GM18870 (cell line): ENCODE results near the gene FTCDNL1.

Experiments
- ATAC-seq: cut with Tn5 transposase; IDR thresholded peaks from one replicate; pipeline ENCODE4 v1.9.1; 2021; ENCODE audit warnings: moderate library complexity; ENCODE audit not compliant: unreplicated experiment

The FTCDNL1 gene

DNA sequence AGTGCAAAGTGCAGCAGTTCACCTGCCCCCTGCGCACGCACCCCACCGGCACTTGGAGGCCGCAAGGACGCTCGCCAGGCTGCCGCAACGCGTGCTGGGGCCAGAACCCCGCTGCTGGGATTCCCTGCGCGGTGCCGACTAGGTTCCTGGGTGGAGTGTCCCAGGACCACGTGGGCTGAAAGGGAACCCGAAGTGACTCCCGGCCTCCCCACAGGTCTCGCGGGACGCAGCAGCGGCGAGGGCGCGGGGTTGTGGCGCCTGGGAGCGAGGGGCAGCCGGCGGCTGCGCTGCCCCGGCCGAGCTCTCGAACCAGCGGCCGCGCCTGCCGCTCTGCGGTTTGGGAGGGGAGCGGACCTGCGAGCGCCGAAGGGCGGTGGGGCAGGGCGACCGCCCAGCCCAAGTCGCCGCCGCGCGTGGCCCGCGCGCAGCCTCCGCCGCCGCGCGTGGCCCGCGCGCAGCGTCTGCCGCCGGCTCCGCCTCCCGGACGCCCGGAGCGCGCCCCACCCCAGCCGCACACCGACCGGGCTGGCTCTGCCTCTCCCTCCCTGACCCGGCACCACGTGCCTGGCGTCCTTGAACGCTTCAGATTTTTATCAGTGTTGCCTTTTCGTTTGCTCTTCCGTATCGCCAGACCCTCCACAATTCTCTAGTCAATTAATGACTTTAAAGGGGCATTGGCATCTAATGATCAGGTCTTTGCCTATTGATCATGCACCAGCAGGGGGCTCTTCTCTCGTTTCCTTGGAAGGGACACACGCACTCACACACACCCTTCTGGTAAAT, at the start of gene FTCDNL1:
Gene FTCDNL1, minus strand, starts transcription at position 475 of the 783 bp plus-strand sequence. CDS start 2,230 bp downstream, outside the sequence.
- peak; percentile 87 for ATAC-seq

DNA sequence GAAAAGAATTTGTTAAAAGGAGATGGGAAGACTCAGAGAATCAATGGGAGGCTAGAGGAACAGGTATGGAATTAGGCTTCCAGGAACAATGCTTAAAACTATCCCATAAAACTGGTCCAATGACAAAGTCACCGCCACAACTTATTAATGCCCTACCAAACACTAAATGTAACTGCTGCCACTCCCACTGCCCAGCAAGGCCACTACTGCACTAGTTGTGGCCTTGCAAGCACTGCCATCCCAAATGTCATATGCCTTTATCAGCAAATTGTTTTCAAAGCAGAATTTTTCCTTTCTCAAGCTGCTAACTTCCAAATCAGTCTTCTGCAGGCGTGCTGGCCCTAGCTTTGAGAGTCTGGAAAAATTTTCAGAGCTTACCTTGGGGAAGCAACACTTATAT, 45.6 kb upstream of the FTCDNL1 start:
- no peak for ATAC-seq

DNA sequence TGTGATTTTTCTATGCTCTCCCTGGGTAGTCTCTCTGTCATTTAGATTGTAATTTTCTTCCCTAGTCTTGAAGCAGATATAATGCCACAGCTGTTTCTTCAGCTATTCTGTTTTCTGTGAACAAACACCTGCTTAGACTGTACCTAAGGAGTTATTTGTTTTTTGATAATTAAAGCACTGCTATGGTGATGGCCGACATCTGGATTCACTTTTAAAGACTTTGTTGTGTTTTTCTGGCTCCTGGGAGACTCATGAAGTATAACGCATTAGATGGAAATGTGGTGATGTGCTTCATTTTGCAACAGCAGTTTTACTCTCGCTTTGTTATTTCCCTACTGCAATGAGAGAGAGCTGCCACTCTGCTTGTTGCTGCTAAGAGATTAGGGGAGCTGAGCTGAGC, 44.4 kb upstream of the FTCDNL1 start:
- no peak for ATAC-seq

DNA sequence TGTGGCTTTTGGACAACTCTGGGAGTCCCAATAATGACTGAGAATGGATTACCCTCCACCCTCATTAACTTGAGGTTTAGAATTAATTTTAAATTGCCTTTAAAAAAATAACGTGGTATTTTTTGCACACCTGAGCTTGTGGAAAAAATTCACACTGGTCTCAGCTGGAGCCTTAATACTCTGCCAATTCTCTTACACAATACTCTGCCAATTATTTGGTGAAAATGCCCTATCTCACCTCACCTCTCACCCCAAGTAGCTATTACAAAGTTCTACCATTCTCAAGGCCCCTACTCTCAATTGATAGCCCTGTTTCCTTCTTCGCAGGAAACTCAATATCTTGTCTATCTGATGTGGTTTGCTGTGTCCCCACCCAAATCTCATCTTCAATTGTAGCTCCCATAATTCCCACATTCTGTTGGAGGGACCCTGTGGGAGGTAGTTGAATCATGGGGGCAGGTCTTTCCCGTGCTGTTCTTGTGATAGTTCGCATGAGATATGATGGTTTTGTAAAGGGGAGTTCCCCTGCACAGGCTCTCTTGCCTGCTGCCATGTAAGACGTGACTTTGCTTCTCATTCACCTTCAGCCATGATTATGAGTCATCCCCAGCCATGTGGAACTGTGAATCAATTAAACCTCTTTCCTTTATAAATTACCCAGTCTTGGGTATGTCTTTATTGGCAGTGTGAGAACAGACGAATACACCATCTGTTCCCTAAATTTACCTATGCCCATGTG, 32.7 kb upstream of the FTCDNL1 start:
- no peak for ATAC-seq

DNA sequence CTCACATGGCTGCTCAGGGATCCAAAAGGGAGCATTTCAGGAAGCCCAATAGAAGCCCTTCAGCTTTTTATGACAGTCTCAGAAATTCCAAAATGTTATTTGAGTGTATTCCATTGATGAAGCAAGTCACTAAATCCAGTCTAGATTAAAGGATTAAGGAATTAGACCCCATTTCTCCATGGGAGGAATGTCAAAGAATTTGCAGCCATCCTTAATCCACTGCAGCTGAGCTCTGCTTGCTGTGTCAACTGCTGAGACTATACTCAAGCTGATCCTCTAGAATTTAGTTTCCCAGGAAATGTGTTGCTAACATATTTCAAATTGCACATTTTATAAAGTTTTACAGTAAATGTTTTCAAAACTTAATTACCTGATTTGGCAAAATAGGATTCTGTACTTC, 31.7 kb upstream of the FTCDNL1 start:
- no peak for ATAC-seq

DNA sequence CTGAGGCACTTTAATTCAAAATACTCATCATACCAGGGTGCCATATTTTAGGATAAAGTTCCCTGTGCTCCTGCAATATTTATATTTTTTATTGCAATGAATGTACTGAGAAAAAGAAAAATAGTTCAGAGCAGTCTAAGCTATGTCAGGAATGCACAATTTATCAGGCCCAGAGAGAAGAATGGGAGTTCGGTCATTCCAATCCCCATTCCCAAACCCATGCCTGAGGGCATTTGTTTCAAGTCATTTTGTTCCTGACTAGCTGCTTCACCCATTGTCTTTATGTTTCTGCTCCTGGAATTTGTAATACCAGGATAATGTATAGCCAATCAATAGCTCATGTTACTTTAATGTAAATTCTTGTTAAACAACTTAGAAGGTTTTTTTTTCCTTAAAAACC, 24.4 kb upstream of the FTCDNL1 start:
- no peak for ATAC-seq

DNA sequence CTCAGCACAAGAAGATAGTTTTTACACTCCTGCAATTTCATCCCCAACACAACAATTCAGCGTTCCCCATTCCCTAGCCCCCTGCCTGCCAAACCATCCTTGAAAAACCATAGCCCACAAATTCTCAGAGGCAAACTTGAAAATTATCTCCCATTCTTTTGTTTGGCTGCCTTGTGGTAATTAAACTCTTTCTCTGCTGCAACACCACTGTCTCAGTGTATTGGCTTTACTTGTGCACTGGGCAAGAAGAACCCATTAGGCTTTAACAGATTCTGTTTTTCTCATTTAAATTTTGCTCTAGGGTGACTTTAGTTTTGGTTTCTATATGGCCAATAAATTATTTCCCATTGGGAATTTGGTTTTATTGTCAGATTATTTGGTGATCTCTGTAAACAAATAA, 23.2 kb upstream of the FTCDNL1 start:
- no peak for ATAC-seq

DNA sequence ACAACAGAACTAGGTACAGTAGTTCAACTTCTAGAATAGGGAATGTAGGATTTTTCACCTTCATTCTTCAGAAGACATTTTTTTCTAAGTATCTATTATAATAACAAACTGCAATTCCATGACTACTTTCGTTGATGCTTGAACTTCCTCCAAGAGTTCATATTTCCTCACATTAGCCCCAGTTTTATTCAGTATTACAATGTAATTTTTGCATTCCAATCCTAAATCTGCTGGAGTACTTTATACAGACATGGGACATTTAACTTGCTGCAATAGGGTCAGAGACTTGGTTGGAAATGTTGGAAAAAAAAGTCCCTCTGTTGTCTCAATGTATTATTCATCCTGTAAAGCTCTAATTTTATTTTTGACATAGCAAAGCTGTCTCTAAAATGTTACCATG, 19.6 kb upstream of the FTCDNL1 start:
- ATAC-seq, result no peak

DNA sequence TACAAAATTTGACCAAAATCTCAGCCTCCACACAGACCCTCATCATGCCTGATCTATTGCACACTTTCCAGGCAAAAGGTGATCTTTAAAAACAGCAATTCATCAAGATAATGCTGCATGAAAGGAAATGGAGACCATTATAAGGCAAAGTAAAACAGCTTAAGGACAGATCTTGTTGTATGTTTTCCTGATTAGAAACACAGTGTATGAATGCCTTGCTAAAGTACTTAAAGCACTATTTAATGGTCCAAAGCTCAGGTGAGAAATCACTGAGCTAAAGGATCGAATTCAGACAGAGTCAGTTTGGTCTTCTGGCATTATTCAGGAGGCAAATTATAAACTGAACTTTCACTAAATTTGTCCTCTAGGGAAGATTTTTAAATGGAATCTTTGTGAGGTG, 18.7 kb upstream of the FTCDNL1 start:
- no peak for ATAC-seq

DNA sequence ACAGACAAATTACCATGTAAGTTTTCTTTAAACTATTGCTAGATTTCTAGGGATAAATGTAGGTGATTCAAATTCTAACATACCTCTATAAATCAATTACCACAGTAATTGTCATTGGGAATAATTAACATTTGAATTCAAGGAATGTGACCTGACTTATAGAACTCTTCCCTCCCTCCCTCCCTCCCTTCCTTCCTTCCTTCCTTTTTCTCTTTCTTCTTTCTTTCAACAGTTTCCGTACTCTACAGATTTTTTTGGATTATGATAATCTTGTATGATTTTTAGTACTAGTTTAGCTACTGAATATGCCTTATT, 18.2 kb upstream of the FTCDNL1 start:
- no peak for ATAC-seq

DNA sequence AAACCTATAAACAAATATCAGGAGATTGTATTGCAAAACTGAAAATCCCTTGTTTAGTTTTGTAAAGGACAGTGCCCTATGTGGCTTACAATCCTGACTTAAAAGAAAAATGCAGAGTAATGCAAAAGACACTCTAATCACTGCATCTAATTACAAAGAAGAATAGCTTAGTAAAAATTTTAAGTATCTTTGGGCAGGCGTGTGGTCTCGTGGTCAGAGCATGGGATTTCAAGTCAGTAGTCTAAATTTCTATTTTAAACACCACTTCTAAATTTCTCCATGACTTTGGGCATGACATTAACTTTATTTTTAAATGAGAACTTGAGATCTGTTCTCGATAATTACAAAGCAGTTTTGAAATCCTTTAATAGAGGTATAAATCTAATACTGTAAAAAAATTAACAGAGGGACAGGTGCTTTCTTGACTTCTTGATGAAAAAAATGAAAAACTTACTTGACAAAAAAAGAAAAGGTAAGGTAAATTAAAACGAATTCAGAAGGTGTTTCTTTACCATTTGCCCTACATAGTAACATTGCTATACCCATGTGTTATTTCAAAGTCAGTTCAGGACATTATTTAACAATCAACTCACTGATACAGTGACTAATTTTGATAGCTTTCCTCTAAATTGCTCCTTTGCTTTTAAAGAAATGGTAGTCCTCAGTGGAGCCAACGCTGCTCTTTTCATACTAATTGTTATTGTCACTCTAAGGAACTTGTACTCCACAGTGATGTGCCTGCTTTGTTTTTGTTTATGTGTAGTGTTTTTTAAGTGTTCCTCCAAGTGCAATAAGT, 17.6 kb upstream of the FTCDNL1 start:
- ATAC-seq, result no peak

DNA sequence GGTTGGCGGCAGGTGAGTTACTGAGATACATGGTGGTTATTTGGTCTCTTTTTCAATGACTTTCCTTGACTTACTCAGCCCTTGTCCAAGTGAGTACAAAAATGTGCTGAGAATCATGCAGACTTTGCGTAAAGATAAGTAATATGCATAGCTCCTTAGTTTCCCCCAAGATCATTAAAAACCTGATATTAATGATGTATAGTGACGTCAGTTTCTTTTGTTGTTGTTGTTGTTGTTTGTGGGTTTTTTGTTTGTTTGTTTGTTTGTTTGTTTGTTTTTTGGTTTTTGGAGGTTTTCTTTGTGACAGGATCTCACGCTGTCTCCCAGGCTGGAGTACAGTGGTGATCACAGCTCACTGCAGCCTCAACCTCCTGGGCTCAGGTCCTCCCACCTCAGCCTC, 14.9 kb upstream of the FTCDNL1 start:
- no peak for ATAC-seq

DNA sequence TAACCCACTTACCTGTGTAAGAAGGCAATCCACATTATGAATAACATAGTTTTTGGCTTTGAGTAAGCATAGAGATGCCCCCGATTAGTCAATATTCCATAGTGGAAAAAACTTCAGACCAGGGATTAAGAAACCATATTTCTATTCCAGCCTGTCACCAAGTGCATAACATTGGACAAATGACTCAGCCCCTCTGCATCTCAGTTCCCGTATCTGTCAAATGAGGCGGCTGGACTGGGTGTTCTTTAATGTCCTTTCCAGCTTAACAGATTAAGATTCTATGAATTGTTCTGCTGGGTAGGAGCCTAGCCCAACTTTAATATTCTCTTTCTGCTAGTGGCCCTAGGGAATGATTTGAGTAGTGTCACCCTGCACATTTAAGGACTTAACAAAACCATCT, 11.8 kb upstream of the FTCDNL1 start:
- ATAC-seq, result no peak

DNA sequence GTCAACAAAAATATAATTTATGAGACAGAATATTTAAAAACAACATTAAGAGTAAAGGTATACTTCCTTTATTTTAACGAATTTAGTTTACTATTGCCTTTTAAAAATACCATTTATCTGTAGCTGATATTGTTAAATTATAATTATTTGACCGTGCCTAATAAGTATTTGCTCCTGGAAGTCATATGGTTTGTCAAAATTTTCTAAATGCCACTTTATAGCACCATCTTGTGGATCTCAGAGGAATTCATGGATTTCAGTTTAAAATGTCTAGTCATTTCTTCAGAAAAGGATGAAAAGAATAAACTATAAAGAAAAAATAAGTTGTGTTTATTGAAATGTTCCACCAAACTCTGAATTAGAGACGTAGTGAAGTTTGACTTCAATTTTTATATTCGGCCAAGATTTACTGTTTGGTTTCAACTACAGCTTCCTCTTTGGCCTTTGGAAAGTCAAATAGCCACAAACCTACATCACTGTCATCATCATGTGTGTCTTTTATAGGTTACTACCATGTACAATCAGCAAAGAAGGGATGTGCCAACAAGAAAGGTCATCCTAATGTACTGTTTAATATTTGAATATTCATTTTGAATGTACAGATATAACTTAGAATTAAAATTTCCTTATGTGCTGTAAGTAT, 10.3 kb upstream of the FTCDNL1 start:
- no peak for ATAC-seq

DNA sequence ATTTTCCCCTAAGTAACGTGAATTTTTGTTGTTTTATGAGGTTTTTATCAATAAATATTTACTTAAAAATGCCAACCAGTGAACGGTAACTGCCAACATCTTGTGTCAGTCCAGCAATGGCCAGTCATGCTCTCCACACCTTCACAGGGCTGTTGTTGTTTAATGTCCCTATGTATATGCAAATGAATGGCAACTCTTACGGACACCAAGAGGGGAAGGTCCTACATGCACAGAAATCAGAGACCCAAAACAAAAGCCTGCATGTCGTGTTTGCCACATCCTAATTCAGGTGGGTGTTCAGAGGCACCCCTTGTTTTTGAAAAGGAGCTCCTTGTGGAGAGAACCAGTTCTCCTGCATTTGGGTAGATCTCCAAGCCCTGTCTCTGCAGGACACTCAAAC, 4.8 kb upstream of the FTCDNL1 start:
- no peak for ATAC-seq

DNA sequence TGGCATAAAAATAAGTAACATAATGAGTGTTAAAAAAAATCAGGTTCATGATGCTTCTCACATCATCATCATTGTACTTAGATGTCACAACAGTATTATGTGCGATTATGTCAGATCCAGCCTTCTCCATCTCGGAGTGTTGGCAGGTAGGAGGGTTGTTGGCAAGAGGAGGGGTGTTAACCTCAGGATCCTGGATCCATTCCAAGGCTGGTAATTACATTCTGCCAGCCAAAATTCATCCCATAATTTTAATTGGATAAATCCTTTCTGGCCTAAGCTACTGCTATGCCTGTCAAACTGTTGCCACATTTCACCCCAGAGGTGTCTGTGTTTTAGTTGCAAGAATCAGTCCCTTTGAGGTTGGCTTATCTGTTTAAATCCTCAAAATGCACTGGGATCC, 891 bp upstream of the FTCDNL1 start:
- no peak for ATAC-seq

DNA sequence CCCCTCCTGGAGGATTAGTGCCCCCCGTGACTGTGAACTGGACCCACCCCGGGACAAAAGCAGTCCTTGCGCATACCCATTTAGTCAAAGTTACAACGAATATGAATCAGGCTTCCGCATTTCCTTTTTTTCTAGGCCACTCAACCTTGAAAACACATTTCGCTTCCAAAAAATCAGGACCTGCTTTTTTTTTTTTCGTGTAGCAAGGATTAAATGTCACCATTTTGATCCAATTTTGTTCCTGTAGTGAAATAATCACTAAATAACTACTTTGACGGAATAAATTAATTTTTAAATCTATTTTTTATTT, 464 bp upstream of the FTCDNL1 start:
- no peak for ATAC-seq

DNA sequence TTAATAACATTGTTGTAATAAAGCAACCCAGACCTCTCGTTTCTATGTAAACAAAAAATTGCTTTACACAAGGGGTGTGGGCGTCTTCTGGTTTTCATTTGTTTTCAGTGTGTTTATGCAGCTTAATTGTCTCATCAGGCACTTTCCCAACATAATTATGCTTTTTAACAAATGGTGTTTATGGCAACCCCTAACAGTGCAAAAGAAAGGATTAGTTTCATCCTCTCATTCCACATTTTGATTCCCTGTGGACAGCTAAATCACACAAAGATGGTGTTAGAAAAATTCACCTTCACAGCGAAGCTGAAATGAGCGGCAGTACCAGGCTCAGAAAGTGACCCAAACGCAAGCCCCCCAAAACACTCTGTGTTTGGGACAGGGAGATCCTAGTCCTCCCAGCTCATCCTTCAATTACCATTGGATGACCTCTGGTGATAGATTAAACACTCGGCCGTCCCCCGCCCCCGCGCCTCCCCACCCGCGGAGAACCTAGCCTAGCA, 724 bp downstream of the FTCDNL1 start:
- no peak for ATAC-seq

DNA sequence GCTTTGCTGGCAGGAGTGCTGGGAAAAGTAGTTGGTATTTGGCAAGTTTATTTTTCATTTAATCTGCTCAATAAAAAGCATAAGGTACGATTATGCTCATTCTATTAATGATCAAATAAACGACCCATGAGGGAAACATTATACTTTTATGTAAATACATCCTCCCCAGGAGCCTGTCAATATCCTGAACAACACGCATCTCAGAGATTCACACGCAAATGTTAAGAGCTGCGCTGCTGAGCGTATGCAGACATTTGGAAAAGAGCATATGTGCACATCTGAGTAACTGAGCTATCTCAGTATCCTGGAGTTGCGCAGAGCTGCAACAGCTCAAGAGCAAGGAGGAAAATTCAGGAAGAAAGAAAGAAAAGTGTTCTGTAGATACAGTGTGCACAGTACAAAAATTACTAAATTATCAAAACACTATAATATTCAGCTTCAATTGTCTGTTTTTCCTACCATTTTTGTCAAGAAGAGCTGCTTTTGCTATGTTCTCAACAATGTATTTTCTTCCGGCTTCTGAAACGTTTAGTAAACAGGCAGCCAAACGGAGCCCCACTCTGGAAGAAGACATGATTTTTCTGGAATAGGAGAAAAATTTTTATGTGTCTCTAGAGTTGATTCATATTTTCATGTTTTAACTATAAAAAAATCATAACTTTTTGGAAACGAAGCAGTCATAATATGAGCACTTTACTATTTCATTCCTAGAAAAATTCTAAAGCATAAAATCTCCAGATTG, 2.4 kb downstream of the FTCDNL1 start:
- ATAC-seq, result no peak

DNA sequence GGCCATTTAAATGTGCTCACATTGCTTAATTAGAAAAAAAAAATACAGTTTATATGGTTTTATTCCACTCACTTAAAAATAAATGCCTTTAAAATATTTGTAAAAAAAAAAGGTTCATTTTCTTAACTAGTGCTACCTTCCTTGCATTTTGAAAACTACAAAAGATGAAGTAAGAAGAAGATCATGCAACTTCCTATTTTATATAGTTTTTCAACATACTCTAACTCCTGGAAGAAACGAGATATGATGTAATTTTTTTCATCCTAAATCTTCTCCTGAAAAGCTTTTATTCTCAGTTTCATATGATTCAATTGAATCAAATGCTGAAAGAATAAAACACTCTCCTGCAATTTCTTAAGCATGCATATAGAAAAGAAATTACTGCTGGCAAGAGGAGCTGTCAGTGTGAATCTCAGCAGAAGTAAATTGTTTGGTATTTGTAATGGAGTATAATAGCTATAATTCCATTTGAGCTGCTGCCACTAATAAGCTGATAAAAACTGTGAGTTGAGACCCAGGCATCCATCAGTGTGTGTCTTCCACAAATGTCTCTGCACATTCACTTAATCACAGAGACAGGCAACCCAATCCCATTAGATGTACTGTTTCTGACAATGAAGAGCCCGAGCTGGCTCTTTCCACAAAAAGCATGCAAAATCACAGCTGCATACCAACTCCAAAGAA, 3.7 kb downstream of the FTCDNL1 start:
- ATAC-seq, result no peak
